Panc1 (cell line): ENCODE data around the gene CYP4F22. TPM values are rescaled to one million over a fixed set of nuclear protein-coding genes. Genes with fewer than 3 reads are reported as not detected.

Source experiments
- ATAC-seq: fragments of 200-7000 bp; cut with Tn5 transposase; 2 replicates; pipeline ENCODE4 v1.9.1; 2020; ENCODE audit warnings: mild to moderate bottlenecking, moderate library complexity
- BruUV-seq: library from RNA; stranded (reverse); fragments of 400-500 nt; replicated peaks from 2 replicates; lab custom pipeline; 2021; lab: Mats Ljungman, UMichigan
- CTCF ChIA-PET: fragments of 300-600 bp; sonication (Branson Sonifier 250); formaldehyde crosslinking; loops from one replicate; lab custom pipeline; 2022; ENCODE audit warnings: antibody characterized with exemption; lab: Charles Lee
- POLR2A ChIA-PET: fragments of 300-600 bp; sonication (Branson Sonifier 250); formaldehyde crosslinking; loops from one replicate; lab custom pipeline; 2022; ENCODE audit warnings: antibody characterized with exemption; lab: Charles Lee
- DNase-seq: peaks from one replicate; pipeline ENCODE4 v3.0.0-alpha.2; 2010; ENCODE audit warnings: low read depth, low spot score
- H3K27ac ChIP-seq: 2 replicates; pipeline ENCODE4 v1.5.1; 2011; ENCODE audit warnings: mild to moderate bottlenecking, low read length, inconsistent platforms
- H3K27me3 ChIP-seq: fragments of 200-500 bp; sonication (Bioruptor generic); 2 replicates; pipeline ENCODE4 v1.6.0; 2014; ENCODE audit warnings: low read length, inconsistent platforms; ENCODE audit not compliant: control insufficient read depth, insufficient read depth
- H3K36me3 ChIP-seq: fragments of 200-500 bp; sonication (Bioruptor generic); 2 replicates; pipeline ENCODE4 v1.5.1; 2014; ENCODE audit warnings: inconsistent platforms, mild to moderate bottlenecking, low read length, moderate library complexity; ENCODE audit not compliant: control insufficient read depth, insufficient read depth
- H3K4me1 ChIP-seq: 2 replicates; pipeline ENCODE4 v1.5.1; 2011; ENCODE audit warnings: inconsistent platforms, mild to moderate bottlenecking, low read length, moderate library complexity; ENCODE audit not compliant: control insufficient read depth, insufficient read depth
- H3K4me3 ChIP-seq, 2 experiments: 2 replicates each; pipeline ENCODE4 v1.5.1; 2011 to 2012; ENCODE audit warnings: low read depth in 2 of 2, low read length in 2 of 2, mild to moderate bottlenecking in 2 of 2, inconsistent platforms in 1 of 2, moderate library complexity in 1 of 2
- H3K9me3 ChIP-seq: fragments of 200-500 bp; sonication (Bioruptor generic); 2 replicates; pipeline ENCODE4 v1.5.1; 2014; ENCODE audit warnings: low read depth, mild to moderate bottlenecking, inconsistent platforms, low read length, moderate library complexity; ENCODE audit not compliant: control insufficient read depth, insufficient read depth
- POLR2AphosphoS5 ChIP-seq: IDR thresholded peaks from 2 replicates; pipeline ENCODE4 v1.6.1; 2012; ENCODE audit warnings: mild to moderate bottlenecking, low read depth, low read length, moderate library complexity
- SIN3A ChIP-seq: IDR thresholded peaks from 2 replicates; pipeline ENCODE4 v1.6.1; 2012; ENCODE audit warnings: low read depth, mild to moderate bottlenecking, low read length, moderate library complexity, borderline replicate concordance; ENCODE audit not compliant: insufficient read depth
- TCF7L2 ChIP-seq: IDR thresholded peaks from 2 replicates; pipeline ENCODE4 v1.6.1; 2011; ENCODE audit warnings: mild to moderate bottlenecking, low read depth, low read length, inconsistent platforms
- in situ Hi-C: cut with HindIII; loops from 2 replicates; pipeline ENCODE4 v1.10.0; 2016; ENCODE audit warnings: low sequenced_read_pairs, low pct_unique_long_range_greater_than_20kb
- intact Hi-C: fragments of 100-400 bp; cut with micrococcal nuclease; formaldehyde crosslinking; loops from one replicate; pipeline ENCODE4 v1.10.0; 2022; ENCODE audit not compliant: unreplicated experiment
- total RNA-seq: library from RNA; stranded (reverse); gene quantifications from one replicate; pipeline ENCODE4 v1.2.1, GENCODE V29; 2021; ENCODE audit not compliant: unreplicated experiment
- TF ChIP-seq, protein P1 (sequence below): fragments of 450-650 bp; IDR thresholded peaks from 2 replicates; pipeline ENCODE4 v1.5.1; 2017; ENCODE audit warnings: mild to moderate bottlenecking
- TF ChIP-seq, protein P2 (sequence below), 2 experiments: IDR thresholded peaks; 2 replicates each; pipeline ENCODE4 v1.6.1; 2011 to 2012; ENCODE audit warnings: low read depth in 2 of 2, control low read depth in 1 of 2, low read length in 1 of 2, mild to moderate bottlenecking in 1 of 2, moderate library complexity in 1 of 2; ENCODE audit not compliant: insufficient read depth in 1 of 2

Gene CYP4F22
- total RNA-seq, 1 experiment from 2014 or later = 0.21 TPM

DNA sequence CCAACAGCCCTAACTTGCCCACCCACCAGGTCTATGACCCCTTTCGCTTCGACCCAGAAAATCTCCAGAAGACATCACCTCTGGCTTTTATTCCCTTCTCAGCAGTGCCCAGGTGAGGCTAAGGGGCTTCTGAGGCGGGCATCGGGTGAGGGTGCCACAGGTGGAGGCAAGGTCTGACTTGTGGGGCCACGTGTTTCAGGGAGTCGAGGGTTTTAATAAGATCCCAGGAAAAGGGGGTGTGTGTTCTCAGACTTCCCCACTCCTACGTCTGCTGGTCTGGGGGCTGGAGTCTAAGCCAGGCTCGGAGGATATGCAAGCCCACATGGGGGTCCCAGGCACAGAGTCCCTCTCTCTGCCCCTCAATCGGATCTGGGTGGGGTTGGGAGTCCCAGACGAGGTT lies 75.8 kb downstream of the CYP4F22 start:
- Histone ChIP-seq H3K27me3 (peaks cover 5% of the 10 kb centered on the region; the same call in 1 of the 2 replicates), H3K27ac (no peak overlapping the region), H3K4me3 (0 out of 4 replicates have a peak overlapping the region, but pooled peaks of 1 of the 2 experiments have one; percentile 14), H3K9me3 (no peaks in the 10 kb centered on the region), H3K4me1 (no peaks in the 10 kb centered on the region; the same call in 1 of the 2 replicates), H3K36me3 (no peaks in the 10 kb centered on the region)
- in situ Hi-C loops = no loop called here
- TF ChIP-seq TCF7L2 = no peak
- TF ChIP-seq, protein P1, sequence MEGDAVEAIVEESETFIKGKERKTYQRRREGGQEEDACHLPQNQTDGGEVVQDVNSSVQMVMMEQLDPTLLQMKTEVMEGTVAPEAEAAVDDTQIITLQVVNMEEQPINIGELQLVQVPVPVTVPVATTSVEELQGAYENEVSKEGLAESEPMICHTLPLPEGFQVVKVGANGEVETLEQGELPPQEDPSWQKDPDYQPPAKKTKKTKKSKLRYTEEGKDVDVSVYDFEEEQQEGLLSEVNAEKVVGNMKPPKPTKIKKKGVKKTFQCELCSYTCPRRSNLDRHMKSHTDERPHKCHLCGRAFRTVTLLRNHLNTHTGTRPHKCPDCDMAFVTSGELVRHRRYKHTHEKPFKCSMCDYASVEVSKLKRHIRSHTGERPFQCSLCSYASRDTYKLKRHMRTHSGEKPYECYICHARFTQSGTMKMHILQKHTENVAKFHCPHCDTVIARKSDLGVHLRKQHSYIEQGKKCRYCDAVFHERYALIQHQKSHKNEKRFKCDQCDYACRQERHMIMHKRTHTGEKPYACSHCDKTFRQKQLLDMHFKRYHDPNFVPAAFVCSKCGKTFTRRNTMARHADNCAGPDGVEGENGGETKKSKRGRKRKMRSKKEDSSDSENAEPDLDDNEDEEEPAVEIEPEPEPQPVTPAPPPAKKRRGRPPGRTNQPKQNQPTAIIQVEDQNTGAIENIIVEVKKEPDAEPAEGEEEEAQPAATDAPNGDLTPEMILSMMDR = no peak
- no peak for TF ChIP-seq SIN3A
- TF ChIP-seq, protein P2, sequence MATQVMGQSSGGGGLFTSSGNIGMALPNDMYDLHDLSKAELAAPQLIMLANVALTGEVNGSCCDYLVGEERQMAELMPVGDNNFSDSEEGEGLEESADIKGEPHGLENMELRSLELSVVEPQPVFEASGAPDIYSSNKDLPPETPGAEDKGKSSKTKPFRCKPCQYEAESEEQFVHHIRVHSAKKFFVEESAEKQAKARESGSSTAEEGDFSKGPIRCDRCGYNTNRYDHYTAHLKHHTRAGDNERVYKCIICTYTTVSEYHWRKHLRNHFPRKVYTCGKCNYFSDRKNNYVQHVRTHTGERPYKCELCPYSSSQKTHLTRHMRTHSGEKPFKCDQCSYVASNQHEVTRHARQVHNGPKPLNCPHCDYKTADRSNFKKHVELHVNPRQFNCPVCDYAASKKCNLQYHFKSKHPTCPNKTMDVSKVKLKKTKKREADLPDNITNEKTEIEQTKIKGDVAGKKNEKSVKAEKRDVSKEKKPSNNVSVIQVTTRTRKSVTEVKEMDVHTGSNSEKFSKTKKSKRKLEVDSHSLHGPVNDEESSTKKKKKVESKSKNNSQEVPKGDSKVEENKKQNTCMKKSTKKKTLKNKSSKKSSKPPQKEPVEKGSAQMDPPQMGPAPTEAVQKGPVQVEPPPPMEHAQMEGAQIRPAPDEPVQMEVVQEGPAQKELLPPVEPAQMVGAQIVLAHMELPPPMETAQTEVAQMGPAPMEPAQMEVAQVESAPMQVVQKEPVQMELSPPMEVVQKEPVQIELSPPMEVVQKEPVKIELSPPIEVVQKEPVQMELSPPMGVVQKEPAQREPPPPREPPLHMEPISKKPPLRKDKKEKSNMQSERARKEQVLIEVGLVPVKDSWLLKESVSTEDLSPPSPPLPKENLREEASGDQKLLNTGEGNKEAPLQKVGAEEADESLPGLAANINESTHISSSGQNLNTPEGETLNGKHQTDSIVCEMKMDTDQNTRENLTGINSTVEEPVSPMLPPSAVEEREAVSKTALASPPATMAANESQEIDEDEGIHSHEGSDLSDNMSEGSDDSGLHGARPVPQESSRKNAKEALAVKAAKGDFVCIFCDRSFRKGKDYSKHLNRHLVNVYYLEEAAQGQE (IDR thresholded peaks at IDR 0.05; ENCODE audit: insufficient read depth in 1 of 2, low read depth in 2 of 2, low read length in 1 of 2) = no peak
- TF ChIP-seq POLR2AphosphoS5 = no peak
- ATAC-seq (0 out of 2 replicates have a peak, but pooled peaks have one; percentile 14), DNase-seq (no peak)
- no TSS peak for BruUV-seq
- POLR2A ChIA-PET = no interaction called here
- CTCF ChIA-PET = no interaction called here
- intact Hi-C loops = no loop called here

DNA sequence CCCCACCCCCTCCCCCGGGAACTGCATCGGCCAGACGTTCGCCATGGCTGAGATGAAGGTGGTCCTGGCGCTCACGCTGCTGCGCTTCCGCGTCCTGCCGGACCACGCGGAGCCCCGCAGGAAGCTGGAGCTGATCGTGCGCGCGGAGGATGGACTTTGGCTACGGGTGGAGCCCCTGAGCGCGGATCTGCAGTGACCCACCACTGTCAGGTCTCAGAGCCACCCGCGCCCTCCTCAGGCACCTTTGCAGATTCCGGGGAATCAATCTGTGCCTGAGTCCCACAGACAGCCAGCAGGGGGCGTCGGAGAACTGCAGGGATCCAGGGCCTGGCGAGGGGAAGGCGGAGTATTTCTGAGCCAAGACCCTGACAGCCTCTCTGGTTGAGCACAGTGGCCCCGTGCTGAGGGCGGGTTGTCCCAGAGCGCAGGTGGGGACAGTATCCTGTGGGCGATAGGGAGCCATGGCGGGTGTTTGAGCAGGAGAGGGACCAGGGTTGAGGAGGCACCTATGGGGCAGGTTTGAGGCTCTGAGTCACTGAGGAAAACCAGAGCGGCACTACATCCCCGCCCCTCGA lies 76.3 kb downstream of the CYP4F22 start:
- Histone ChIP-seq H3K4me1 (no peaks in the 10 kb centered on the region; the same call in 1 of the 2 replicates), H3K36me3 (no peaks in the 10 kb centered on the region), H3K9me3 (no peaks in the 10 kb centered on the region), H3K4me3 (0 out of 4 replicates have a peak overlapping the region, but pooled peaks of 1 of the 2 experiments have one; percentile 14), H3K27me3 (peaks cover 5% of the 10 kb centered on the region; the same call in 1 of the 2 replicates), H3K27ac (no peak overlapping the region)
- no TSS peak for BruUV-seq
- ChIA-PET POLR2A (no interaction called here), CTCF (no interaction called here)
- TF ChIP-seq, protein P1 = peak; percentile 95
- TF ChIP-seq SIN3A = no peak
- in situ Hi-C loops (no loop called here), intact Hi-C loops (no loop called here)
- ATAC-seq (peak; percentile 97), DNase-seq (peak; percentile 33)
